ENCODE measurements around the gene PARD3B. TPM values are rescaled to one million over a fixed set of nuclear protein-coding genes. Genes with fewer than 3 reads are reported as not detected.

The PARD3B gene
- total and polyA plus RNA-seq, 2 experiments from 2014 or later = 3.5 to 4.4 TPM

DNA sequence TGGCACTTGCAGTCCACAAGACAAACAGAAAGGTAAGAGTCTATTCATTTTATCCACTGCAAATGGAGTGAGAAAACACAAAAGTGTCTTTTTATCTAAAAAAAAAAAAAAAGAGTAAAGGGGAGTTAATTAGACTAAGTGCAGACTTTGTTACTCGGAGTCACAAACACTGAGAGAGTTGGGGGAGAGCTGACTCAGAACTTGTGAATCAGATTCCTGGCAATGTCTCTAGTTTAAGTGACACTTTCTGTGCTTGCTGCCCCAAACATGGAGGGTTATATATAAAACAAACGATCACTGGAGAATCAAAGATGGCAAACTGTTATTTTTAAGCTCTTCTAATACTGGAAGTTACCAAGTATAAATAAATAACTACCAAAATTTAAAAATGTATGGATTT is 631.3 kb downstream of the PARD3B start:
- Histone ChIP-seq H3K79me2 (replicated peaks; ENCODE audit: insufficient read depth) (no peaks in the 10 kb centered on the region), H3K27ac (ENCODE audit: low read depth) (no peak overlapping the region), H3K9me2 (ENCODE audit: insufficient read depth) (no peaks in the 10 kb centered on the region), H3F3A (replicated peaks; ENCODE audit: low read depth) (no peaks in the 10 kb centered on the region), H4K20me1 (replicated peaks; ENCODE audit: insufficient read depth) (no peaks in the 10 kb centered on the region), H3K4me2 (no peak overlapping the region), H2AFZ (no peak overlapping the region), H3K4me3 (no peak overlapping the region), H3K36me3 (ENCODE audit: insufficient read depth) (no peaks in the 10 kb centered on the region), H3K27me3 (ENCODE audit: insufficient read depth) (no peaks in the 10 kb centered on the region), H3K4me1 (ENCODE audit: insufficient read depth) (peaks cover 10% of the 10 kb centered on the region)
- no peaks in the 10 kb centered on the region for H3K27me3 Mint-ChIP-seq (ENCODE audit: insufficient read depth, low read depth, poor library complexity)
- TF ChIP-seq EZH2 (IDR thresholded peaks at IDR 0.05; ENCODE audit: low read depth, unreplicated experiment) (no peak), REST (IDR thresholded peaks at IDR 0.05; ENCODE audit: unreplicated experiment) (no peak), CREB1 (CRISPR knock-in tag; IDR thresholded peaks at IDR 0.05; ENCODE audit: low read depth) (no peak), STAT1 (IDR thresholded peaks at IDR 0.05; ENCODE audit: unreplicated experiment) (no peak)
- H3K4me3 Mint-ChIP-seq = no peak overlapping the region
- peaks cover 11% of the 10 kb centered on the region for H3K4me1 Mint-ChIP-seq
- DNase-seq (ENCODE audit: low spot score) = no peak
- no peaks in the 10 kb centered on the region for H3K9me3 Mint-ChIP-seq
- no peak for ATAC-seq
- H3K36me3 Mint-ChIP-seq (ENCODE audit: low read depth) = no peaks in the 10 kb centered on the region
- no peak overlapping the region for H3K27ac Mint-ChIP-seq

DNA sequence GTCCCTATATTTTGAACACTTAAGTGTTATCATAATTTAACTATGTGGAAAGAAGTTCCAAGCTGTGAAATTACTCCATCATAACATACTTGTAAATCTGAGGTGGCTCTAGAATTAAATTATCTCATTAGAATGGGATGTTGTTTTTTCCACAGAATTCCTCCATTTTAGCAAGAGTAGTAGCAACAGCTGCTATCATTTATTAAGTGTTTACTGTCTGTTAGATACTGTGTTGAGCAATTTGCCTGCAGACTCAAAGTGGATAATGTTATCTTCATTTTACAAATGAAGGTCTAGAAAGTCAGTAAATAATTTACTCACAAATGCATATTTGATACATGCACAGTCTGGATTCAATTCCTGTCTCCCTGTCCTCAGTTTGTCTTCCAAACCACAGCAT is 632.3 kb downstream of the PARD3B start:
- ATAC-seq = no peak
- TF ChIP-seq CTCF (conservative IDR thresholded peaks at IDR 0.05; ENCODE audit: low read depth in 2 of 2) = no peak
- TF ChIP-seq ZNF331 (CRISPR knock-in tag; IDR thresholded peaks at IDR 0.05; ENCODE audit: low read depth) = no peak
- no peak for TF ChIP-seq REST (IDR thresholded peaks at IDR 0.05; ENCODE audit: unreplicated experiment)
- TF ChIP-seq CREB1 (CRISPR knock-in tag; IDR thresholded peaks at IDR 0.05; ENCODE audit: low read depth) = no peak
- TF ChIP-seq ZNF114 (CRISPR knock-in tag; IDR thresholded peaks at IDR 0.05) = no peak
- no peak for TF ChIP-seq ETS1 (IDR thresholded peaks at IDR 0.05)
- no peak for TF ChIP-seq EZH2phosphoT487 (IDR thresholded peaks at IDR 0.05; ENCODE audit: unreplicated experiment)
- TF ChIP-seq NANOG (IDR thresholded peaks at IDR 0.05; ENCODE audit: borderline replicate concordance) = no peak
- H3K27me3 ChIP-seq (ENCODE audit: insufficient read depth) = no peaks in the 10 kb centered on the region
- H3K4me2 ChIP-seq = no peak overlapping the region
- no peak for DNase-seq (ENCODE audit: low spot score)
- no peaks in the 10 kb centered on the region for H3K79me2 ChIP-seq (replicated peaks; ENCODE audit: insufficient read depth)
- H3K4me3 ChIP-seq = no peak overlapping the region
- H3K9me2 ChIP-seq (ENCODE audit: insufficient read depth) = no peaks in the 10 kb centered on the region
- H3K27ac ChIP-seq (ENCODE audit: low read depth) = no peak overlapping the region
- no peaks in the 10 kb centered on the region for H3F3A ChIP-seq (replicated peaks; ENCODE audit: low read depth)
- Mint-ChIP-seq H3K4me1 (peaks cover 11% of the 10 kb centered on the region), H3K4me3 (no peak overlapping the region), H3K27ac (no peak overlapping the region; the same call in 1 of the 2 replicates), H3K36me3 (ENCODE audit: low read depth) (no peaks in the 10 kb centered on the region), H3K27me3 (ENCODE audit: insufficient read depth, low read depth, poor library complexity) (no peaks in the 10 kb centered on the region), H3K9me3 (no peaks in the 10 kb centered on the region)
- H4K20me1 ChIP-seq (replicated peaks; ENCODE audit: insufficient read depth) = no peaks in the 10 kb centered on the region
- H3K36me3 ChIP-seq (ENCODE audit: insufficient read depth) = no peaks in the 10 kb centered on the region
- H2AFZ ChIP-seq = no peak overlapping the region
- peaks cover 10% of the 10 kb centered on the region for H3K4me1 ChIP-seq (ENCODE audit: insufficient read depth)
